ENCODE data around the gene SSBP3. TPM values are rescaled to one million over a fixed set of nuclear protein-coding genes. Genes with fewer than 3 reads are reported as not detected.

The SSBP3 gene
- total RNA-seq, 1 experiment from 2014 or later: 37.5 TPM

- TF ChIP-seq ZBTB33 (IDR thresholded peaks at IDR 0.05; ENCODE audit: extremely low read depth, insufficient replicate concordance, low read length) (no peak), EZH2 (IDR thresholded peaks at IDR 0.05) (no peak), ELF1 (IDR thresholded peaks at IDR 0.05; ENCODE audit: borderline replicate concordance, low read depth) (no peak), FOSL1 (IDR thresholded peaks at IDR 0.05; ENCODE audit: low read depth) (no peak)
Measured at GRCh38 chr1:54260810-54261209, 145.4 kb downstream of the SSBP3 start (continued).

- no peaks in the 10 kb centered on the region for H3K9me3 ChIP-seq (ENCODE audit: control insufficient read depth in 1 of 2, insufficient read depth in 1 of 2, low read depth in 1 of 2, low read length in 2 of 2)
- no peaks in the 10 kb centered on the region for H3K9me2 ChIP-seq (ENCODE audit: insufficient read depth)
- H3K4me3 ChIP-seq (replicated peaks in 1 of 2; ENCODE audit: low read depth in 1 of 2, low read length in 2 of 2): no peak overlapping the region
- H3K4me2 ChIP-seq (ENCODE audit: low read length): no peak overlapping the region
- CTCF ChIA-PET: no interaction called here
- H3K4me1 ChIP-seq (ENCODE audit: control insufficient read depth in 1 of 2, insufficient read depth in 2 of 2, low read length in 2 of 2): no peaks in the 10 kb centered on the region; a peak in 1 of 4 replicates
- H3K27ac ChIP-seq (ENCODE audit: low read depth, low read length): no peak overlapping the region
- no peaks in the 10 kb centered on the region for H3K27me3 ChIP-seq (ENCODE audit: insufficient read depth, low read length)
- H3K36me3 ChIP-seq (ENCODE audit: control insufficient read depth in 1 of 2, insufficient read depth in 2 of 2, low read length in 2 of 2): no peaks in the 10 kb centered on the region
- H2AFZ ChIP-seq (ENCODE audit: low read depth, low read length, poor library complexity, severe bottlenecking): no peak overlapping the region
- TF ChIP-seq SRF (IDR thresholded peaks at IDR 0.05; ENCODE audit: low read depth) (no peak), JUND (IDR thresholded peaks at IDR 0.05) (no peak), POLR2AphosphoS5 (IDR thresholded peaks at IDR 0.05; ENCODE audit: low read depth, low read length) (no peak), ELF1 (IDR thresholded peaks at IDR 0.05; ENCODE audit: borderline replicate concordance, low read depth) (no peak)
- no peak for DNase-seq (ENCODE audit: low read depth, low spot score)
- no TSS peak for BruUV-seq (replicated peaks)
- RAD21 ChIA-PET (ENCODE audit: low non-redundant PET in 1 of 2, low total read pairs in 2 of 2, uncharacterized antibody in 2 of 2, unreplicated experiment in 2 of 2): no interaction called here
- POLR2A ChIA-PET: no interaction called here
- no peak for ATAC-seq
- H3K9ac ChIP-seq (ENCODE audit: low read length): no peak overlapping the region
- intact Hi-C loops (cut with micrococcal nuclease): no loop called here
- no peaks in the 10 kb centered on the region for H3K79me2 ChIP-seq (ENCODE audit: insufficient read depth, low read length)
- no peaks in the 10 kb centered on the region for H4K20me1 ChIP-seq (ENCODE audit: insufficient read depth)
Measured at GRCh38 chr1:54259546-54260140, 146.6 kb downstream of the SSBP3 start.
